Duodenal mucosa (tissue), 2 donors: ENCODE data around the gene STX8.
"Not testable (repeated sequence)": the region's sequence is repeated elsewhere in the genome, so short reads cannot be mapped to it uniquely, and the experiment has no call there.

ENCODE experiments used
- H3K27ac ChIP-seq: one replicate; pipeline ENCODE4 v1.7.0; 2013; ENCODE audit warnings: low read depth, low read length
- H3K27me3 ChIP-seq, 2 donors: one replicate each; pipeline ENCODE4 v1.7.0; 2013; ENCODE audit warnings: low read length in 2 of 2, control low read depth in 1 of 2; ENCODE audit not compliant: insufficient read depth in 2 of 2, control insufficient read depth in 1 of 2
- H3K36me3 ChIP-seq, 2 donors: one replicate each; pipeline ENCODE4 v1.7.0; 2013; ENCODE audit warnings: low read length in 2 of 2, control low read depth in 1 of 2; ENCODE audit not compliant: insufficient read depth in 2 of 2, control insufficient read depth in 1 of 2
- H3K4me1 ChIP-seq, 2 donors: one replicate each; pipeline ENCODE4 v1.7.0; 2013; ENCODE audit warnings: low read length in 2 of 2, control low read depth in 1 of 2; ENCODE audit not compliant: insufficient read depth in 2 of 2, control insufficient read depth in 1 of 2
- H3K4me3 ChIP-seq, 2 donors: one replicate each; pipeline ENCODE4 v1.7.0; 2013; ENCODE audit warnings: low read length in 2 of 2, low read depth in 1 of 2
- H3K9ac ChIP-seq, 2 donors: one replicate each; pipeline ENCODE4 v1.7.0; 2013; ENCODE audit warnings: low read length in 2 of 2, low read depth in 1 of 2
- H3K9me3 ChIP-seq, 2 donors: one replicate each; pipeline ENCODE4 v1.7.0; 2013; ENCODE audit warnings: low read length in 2 of 2, control low read depth in 1 of 2; ENCODE audit not compliant: control insufficient read depth in 1 of 2

The STX8 gene

GRCh38 chr17:9363440-9364350 lies 211.9 kb downstream of the STX8 start:
- Histone ChIP-seq H3K36me3 (no peaks in the 10 kb centered on the region), H3K4me1 (peaks cover 0 to 6% of the 10 kb centered on the region in 2 donors), H3K27ac (no peak overlapping the region), H3K27me3 (no peaks in the 10 kb centered on the region), H3K9ac (no peak overlapping the region), H3K4me3 (no peak overlapping the region), H3K9me3 (no peaks in the 10 kb centered on the region)

- Histone ChIP-seq H3K27me3 (no peaks in the 10 kb centered on the region), H3K4me1 (peaks cover 0 to 6% of the 10 kb centered on the region in 2 donors), H3K9me3 (no peaks in the 10 kb centered on the region), H3K36me3 (no peaks in the 10 kb centered on the region), H3K9ac (no peak overlapping the region), H3K4me3 (no peak overlapping the region), H3K27ac (no peak overlapping the region)
Measured at GRCh38 chr17:9361188-9361955, 214.2 kb downstream of the STX8 start.

- Histone ChIP-seq H3K27me3 (no peaks in the 10 kb centered on the region), H3K27ac (no peak overlapping the region), H3K4me1 (peaks cover 0 to 6% of the 10 kb centered on the region in 2 donors), H3K9ac (no peak overlapping the region), H3K36me3 (no peaks in the 10 kb centered on the region), H3K9me3 (no peaks in the 10 kb centered on the region), H3K4me3 (no peak overlapping the region)
Measured at GRCh38 chr17:9360677-9361081, 214.9 kb downstream of the STX8 start.

DNA sequence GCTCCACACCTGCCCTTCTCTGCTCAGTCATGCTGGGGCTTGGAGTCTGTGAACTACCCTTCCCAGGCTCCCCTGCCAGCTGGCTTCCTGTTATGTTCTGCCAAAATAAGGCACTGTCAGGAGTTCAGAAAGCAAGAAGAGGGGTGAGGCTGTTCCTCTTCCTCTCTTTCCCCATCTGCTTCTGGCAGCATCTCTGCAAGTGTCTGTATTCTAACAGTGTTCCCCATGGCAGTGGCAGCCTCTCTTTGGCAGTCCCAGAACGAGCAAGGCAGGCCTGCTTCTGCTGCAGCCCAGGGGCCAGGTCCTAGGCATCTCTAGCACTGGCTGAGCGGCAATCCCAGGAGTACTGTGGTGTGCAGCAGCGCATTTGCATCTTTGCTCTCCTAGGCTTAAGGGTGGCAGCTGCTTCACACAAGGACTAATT lies 219.1 kb downstream of the STX8 start:
- Histone ChIP-seq H3K4me1 (no peaks in the 10 kb centered on the region), H3K4me3 (no peak overlapping the region), H3K27me3 (no peaks in the 10 kb centered on the region), H3K36me3 (no peaks in the 10 kb centered on the region), H3K9me3 (no peaks in the 10 kb centered on the region), H3K27ac (no peak overlapping the region), H3K9ac (no peak overlapping the region)

GRCh38 chr17:9355846-9356245 lies 219.8 kb downstream of the STX8 start:
- Histone ChIP-seq H3K27ac (no peak overlapping the region), H3K36me3 (no peaks in the 10 kb centered on the region), H3K9me3 (no peaks in the 10 kb centered on the region), H3K9ac (no peak overlapping the region), H3K27me3 (no peaks in the 10 kb centered on the region), H3K4me1 (no peaks in the 10 kb centered on the region), H3K4me3 (no peak overlapping the region)

- not testable (repeated sequence) for H3K9me3 ChIP-seq, H3K36me3 ChIP-seq, H3K27me3 ChIP-seq, H3K4me1 ChIP-seq, H3K9ac ChIP-seq, H3K27ac ChIP-seq, H3K4me3 ChIP-seq
Measured at GRCh38 chr17:9355231-9355630, 220.4 kb downstream of the STX8 start.

DNA sequence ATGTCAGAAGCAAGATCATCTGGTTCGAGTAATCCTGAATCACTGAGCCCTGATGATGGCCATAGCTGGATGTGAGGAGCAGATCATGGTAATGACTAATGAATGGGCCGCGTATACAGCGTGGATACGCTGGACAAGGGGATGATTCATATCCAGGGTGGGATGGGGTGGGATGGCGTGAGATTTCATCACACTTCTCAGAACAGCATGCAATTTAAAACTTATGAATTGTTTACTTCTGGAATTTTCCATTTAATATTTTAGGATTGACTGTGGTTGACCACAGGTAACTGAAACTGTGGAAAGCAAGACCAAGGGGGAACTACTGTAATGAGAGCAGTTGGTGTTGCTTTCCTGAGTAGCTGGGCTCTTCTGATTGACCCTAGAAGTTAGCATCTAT lies 225.5 kb downstream of the STX8 start:
- no peaks in the 10 kb centered on the region for H3K36me3 ChIP-seq
- no peaks in the 10 kb centered on the region for H3K4me1 ChIP-seq
- H3K4me3 ChIP-seq = no peak overlapping the region
- no peaks in the 10 kb centered on the region for H3K9me3 ChIP-seq
- H3K9ac ChIP-seq = no peak overlapping the region
- no peaks in the 10 kb centered on the region for H3K27me3 ChIP-seq
- no peak overlapping the region for H3K27ac ChIP-seq

DNA sequence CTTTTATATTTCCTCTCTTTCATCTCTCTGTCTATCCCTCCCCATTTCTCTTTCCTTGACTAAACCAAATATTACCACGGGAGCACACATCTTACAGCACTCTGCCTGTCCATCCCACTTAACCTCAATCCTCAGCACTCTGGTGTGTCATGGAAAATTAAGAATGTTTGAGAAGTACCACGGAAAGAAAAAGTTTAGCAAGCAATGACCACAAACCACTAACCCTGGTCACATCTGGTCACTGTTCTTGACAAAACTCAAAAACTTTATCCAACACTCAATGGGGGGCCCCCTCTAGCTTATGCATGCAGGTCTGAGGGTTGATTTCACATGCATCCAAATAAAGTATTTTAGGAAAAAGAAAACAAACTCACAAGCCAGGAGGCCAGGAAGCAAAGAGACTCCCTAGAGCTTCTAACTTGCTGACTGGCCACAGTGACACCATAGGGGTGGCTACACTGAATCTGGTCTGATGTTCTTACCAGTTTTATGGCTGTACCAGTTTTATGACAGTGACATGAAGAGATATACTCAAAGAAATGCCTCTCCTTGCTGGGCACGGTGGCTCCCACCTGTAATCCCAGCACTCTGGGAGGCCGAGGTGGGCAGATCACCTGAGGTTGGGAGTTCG lies 229.2 kb downstream of the STX8 start:
- Histone ChIP-seq H3K27ac (no peak overlapping the region), H3K9ac (no peak overlapping the region), H3K4me1 (no peaks in the 10 kb centered on the region), H3K27me3 (no peaks in the 10 kb centered on the region), H3K4me3 (no peak overlapping the region), H3K9me3 (no peaks in the 10 kb centered on the region), H3K36me3 (no peaks in the 10 kb centered on the region)

DNA sequence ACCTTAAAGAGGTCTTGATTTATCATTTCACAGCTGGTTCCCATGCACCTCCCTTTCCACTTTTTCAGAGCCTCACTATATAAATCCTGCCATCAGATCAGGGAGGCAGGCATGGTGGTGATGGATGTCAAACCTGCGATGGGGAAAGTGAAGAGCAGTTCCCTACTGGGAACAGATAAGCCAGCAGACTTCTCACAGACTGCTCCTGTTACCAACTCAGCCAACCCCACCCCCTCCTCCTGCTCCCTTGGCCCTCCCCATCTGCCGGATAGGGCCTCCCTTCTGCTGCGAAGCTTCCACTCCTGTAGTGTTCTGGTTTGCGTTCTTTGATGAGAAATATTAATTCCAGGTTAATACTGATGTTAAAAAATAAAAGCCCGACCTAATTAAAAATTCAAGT lies 232.1 kb downstream of the STX8 start:
- Histone ChIP-seq H3K27me3 (no peaks in the 10 kb centered on the region), H3K4me1 (no peaks in the 10 kb centered on the region), H3K36me3 (no peaks in the 10 kb centered on the region), H3K4me3 (no peak overlapping the region), H3K9me3 (no peaks in the 10 kb centered on the region), H3K27ac (no peak overlapping the region), H3K9ac (no peak overlapping the region)

DNA sequence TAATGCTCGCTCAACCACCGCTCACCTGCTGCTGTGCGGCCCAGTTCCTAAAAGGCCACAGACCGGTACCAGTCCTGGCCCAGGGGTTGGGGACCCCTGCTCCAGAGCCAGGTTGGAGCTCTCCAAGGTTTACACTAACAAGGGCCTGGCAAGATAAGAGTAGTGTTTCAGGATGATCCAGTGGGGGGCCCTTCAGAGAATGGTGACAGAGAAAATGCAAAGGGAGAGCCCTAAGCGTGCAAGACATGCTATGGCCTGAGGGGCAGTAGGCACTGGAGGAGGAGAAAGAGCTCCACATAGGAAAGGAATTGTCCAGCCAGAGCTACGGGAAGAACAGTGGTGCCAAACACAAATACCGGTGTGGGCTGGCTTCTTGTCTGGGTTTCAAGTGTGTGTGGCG lies 233.4 kb downstream of the STX8 start:
- no peak overlapping the region for H3K9ac ChIP-seq
- H3K4me3 ChIP-seq = no peak overlapping the region
- no peaks in the 10 kb centered on the region for H3K27me3 ChIP-seq
- H3K27ac ChIP-seq = no peak overlapping the region
- no peaks in the 10 kb centered on the region for H3K9me3 ChIP-seq
- no peaks in the 10 kb centered on the region for H3K4me1 ChIP-seq
- H3K36me3 ChIP-seq = no peaks in the 10 kb centered on the region
